Measurements from ENCODE around the gene MGST3.
"Not testable (repeated sequence)": the region's sequence is repeated elsewhere in the genome, so short reads cannot be mapped to it uniquely, and the experiment has no call there.

Gene MGST3

GRCh38 chr1:165699577-165699976, 68.5 kb downstream of the MGST3 start:
- no peak overlapping the region for H3K27ac ChIP-seq (ENCODE audit: low read depth, low read length)
- H3K36me3 ChIP-seq (ENCODE audit: low read length), result no peaks in the 10 kb centered on the region
- H3K9ac ChIP-seq (ENCODE audit: low read length), result no peak overlapping the region
- no peaks in the 10 kb centered on the region for H3K9me2 ChIP-seq (replicated peaks; ENCODE audit: insufficient read depth, low read length)
- peaks cover 27% of the 10 kb centered on the region for H3K79me2 ChIP-seq (ENCODE audit: insufficient read depth, low read length)
- H3K4me3 ChIP-seq (ENCODE audit: insufficient read depth, low read length, poor library complexity, severe bottlenecking), result no peak overlapping the region
- no peaks in the 10 kb centered on the region for H4K20me1 ChIP-seq (ENCODE audit: low read depth, low read length)
- no peak overlapping the region for H2AFZ ChIP-seq (ENCODE audit: low read depth, low read length, severe bottlenecking)
- no peak overlapping the region for H3K4me2 ChIP-seq (ENCODE audit: low read depth, low read length, poor library complexity, severe bottlenecking)
- H3K9me3 ChIP-seq (ENCODE audit: insufficient read depth, low read length), result no peaks in the 10 kb centered on the region
- TF ChIP-seq CTCF (IDR thresholded peaks at IDR 0.05; ENCODE audit: insufficient read depth, low read length, poor library complexity, severe bottlenecking) (no peak), EZH2phosphoT487 (conservative IDR thresholded peaks at IDR 0.05; ENCODE audit: low read length) (no peak)
- H3F3A ChIP-seq (ENCODE audit: insufficient read depth), result peaks cover 6% of the 10 kb centered on the region; the same call in 1 of the 2 replicates
- no peaks in the 10 kb centered on the region for H3K27me3 ChIP-seq (ENCODE audit: low read length)

GRCh38 chr1:165701922-165702321, 70.9 kb downstream of the MGST3 start:
- not testable (repeated sequence) for H3K27me3 ChIP-seq (ENCODE audit: low read length); H2AFZ ChIP-seq (ENCODE audit: low read depth, low read length, severe bottlenecking); H3K9me2 ChIP-seq (replicated peaks; ENCODE audit: insufficient read depth, low read length); H3K4me2 ChIP-seq (ENCODE audit: low read depth, low read length, poor library complexity, severe bottlenecking); H3K9me3 ChIP-seq (ENCODE audit: insufficient read depth, low read length); H3K79me2 ChIP-seq (ENCODE audit: insufficient read depth, low read length); H3K9ac ChIP-seq (ENCODE audit: low read length); H3K27ac ChIP-seq (ENCODE audit: low read depth, low read length); H3F3A ChIP-seq (ENCODE audit: insufficient read depth); H3K36me3 ChIP-seq (ENCODE audit: low read length); H3K4me3 ChIP-seq (ENCODE audit: insufficient read depth, low read length, poor library complexity, severe bottlenecking); H4K20me1 ChIP-seq (ENCODE audit: low read depth, low read length)

- Histone ChIP-seq H3K27me3 (ENCODE audit: low read length) (no peaks in the 10 kb centered on the region), H3K9ac (ENCODE audit: low read length) (no peak overlapping the region), H3K4me2 (ENCODE audit: low read depth, low read length, poor library complexity, severe bottlenecking) (no peak overlapping the region), H4K20me1 (ENCODE audit: low read depth, low read length) (no peaks in the 10 kb centered on the region), H3K9me3 (ENCODE audit: insufficient read depth, low read length) (no peaks in the 10 kb centered on the region), H3F3A (ENCODE audit: insufficient read depth) (no peaks in the 10 kb centered on the region), H3K27ac (ENCODE audit: low read depth, low read length) (no peak overlapping the region), H3K79me2 (ENCODE audit: insufficient read depth, low read length) (no peaks in the 10 kb centered on the region), H3K4me3 (ENCODE audit: insufficient read depth, low read length, poor library complexity, severe bottlenecking) (no peak overlapping the region), H3K36me3 (ENCODE audit: low read length) (no peaks in the 10 kb centered on the region), H3K9me2 (replicated peaks; ENCODE audit: insufficient read depth, low read length) (no peaks in the 10 kb centered on the region), H2AFZ (ENCODE audit: low read depth, low read length, severe bottlenecking) (no peak overlapping the region)
- no peak for TF ChIP-seq CTCF (IDR thresholded peaks at IDR 0.05; ENCODE audit: insufficient read depth, low read length, poor library complexity, severe bottlenecking)
- no peak for TF ChIP-seq EZH2phosphoT487 (conservative IDR thresholded peaks at IDR 0.05; ENCODE audit: low read length)
Measured at GRCh38 chr1:165703648-165704047, 72.6 kb downstream of the MGST3 start.
